GM18858 (cell line): ENCODE results near the gene ACAP2.
"Not testable (repeated sequence)": the region's sequence is repeated elsewhere in the genome, so short reads cannot be mapped to it uniquely, and the experiment has no call there.

Source experiments
- ATAC-seq: cut with Tn5 transposase; IDR thresholded peaks from one replicate; pipeline ENCODE4 v1.9.1; 2021; ENCODE audit not compliant: unreplicated experiment

Gene ACAP2

DNA sequence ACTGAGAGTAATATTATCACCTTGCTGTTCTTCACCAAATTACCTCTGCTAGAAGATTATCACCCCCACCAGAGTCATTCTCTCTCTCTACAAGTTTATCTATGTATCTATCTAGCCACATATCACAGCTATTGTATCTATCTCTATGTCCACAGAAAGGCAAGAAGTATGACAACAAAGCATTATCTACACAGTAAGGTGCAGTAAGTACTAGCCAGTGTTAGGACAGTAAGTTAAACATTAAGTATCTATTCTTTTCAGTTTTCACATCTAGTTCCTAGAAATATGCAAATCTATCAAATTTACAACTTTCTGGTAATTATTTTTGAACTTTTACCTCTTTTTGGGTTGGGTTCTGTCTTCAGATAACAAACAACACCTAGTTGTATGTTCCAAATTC lies 145.4 kb downstream of the ACAP2 start:
- ATAC-seq: no peak

- ATAC-seq: no peak
Measured at GRCh38 chr3:195296662-195297061, 146.2 kb downstream of the ACAP2 start.

GRCh38 chr3:195291121-195291520 lies 151.7 kb downstream of the ACAP2 start:
- no peak for ATAC-seq

GRCh38 chr3:195290643-195291042 lies 152.2 kb downstream of the ACAP2 start:
- ATAC-seq: not testable (repeated sequence)

GRCh38 chr3:195286115-195286872 lies 156.5 kb downstream of the ACAP2 start:
- ATAC-seq: no peak

GRCh38 chr3:195285372-195285771 lies 157.4 kb downstream of the ACAP2 start:
- no peak for ATAC-seq

DNA sequence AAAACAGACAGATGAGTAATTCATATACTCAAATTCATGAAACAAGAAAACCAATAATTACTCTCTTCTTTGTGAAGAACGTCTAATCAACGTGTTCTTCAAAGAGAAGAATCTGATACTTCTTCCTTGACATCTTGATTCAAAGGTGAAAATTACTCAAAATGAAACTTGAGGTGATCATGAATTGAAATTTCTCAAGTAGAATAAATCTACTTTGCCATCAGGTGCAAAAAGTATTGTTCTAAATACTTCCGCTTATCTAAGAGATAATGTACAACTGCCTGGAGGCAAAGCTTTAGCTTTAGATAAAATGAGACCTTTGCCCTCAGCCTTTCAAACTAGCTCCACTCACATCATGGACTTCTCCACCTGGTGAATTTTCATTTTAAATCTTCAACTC lies 158.0 kb downstream of the ACAP2 start:
- no peak for ATAC-seq

DNA sequence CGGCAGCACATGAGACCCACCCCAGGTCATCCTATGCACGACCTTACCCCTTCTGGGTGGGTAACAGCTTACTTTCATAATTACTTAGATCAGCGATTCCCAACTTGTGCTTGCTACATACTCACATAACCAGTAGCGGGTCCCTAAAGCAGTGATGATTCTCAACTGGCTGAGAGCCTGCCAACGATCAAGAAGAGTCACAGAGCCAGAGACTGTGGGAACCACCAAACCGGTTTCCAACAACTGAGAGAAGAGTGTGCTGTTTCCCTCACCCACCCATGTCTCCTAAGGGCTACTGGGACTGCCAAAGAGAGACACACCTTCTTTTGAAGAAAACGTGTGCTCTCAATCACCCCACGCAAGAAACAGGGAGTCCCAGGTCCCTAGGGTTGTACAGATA lies 159.9 kb downstream of the ACAP2 start:
- no peak for ATAC-seq

GRCh38 chr3:195274259-195274966 lies 168.4 kb downstream of the ACAP2 start:
- ATAC-seq: no peak

DNA sequence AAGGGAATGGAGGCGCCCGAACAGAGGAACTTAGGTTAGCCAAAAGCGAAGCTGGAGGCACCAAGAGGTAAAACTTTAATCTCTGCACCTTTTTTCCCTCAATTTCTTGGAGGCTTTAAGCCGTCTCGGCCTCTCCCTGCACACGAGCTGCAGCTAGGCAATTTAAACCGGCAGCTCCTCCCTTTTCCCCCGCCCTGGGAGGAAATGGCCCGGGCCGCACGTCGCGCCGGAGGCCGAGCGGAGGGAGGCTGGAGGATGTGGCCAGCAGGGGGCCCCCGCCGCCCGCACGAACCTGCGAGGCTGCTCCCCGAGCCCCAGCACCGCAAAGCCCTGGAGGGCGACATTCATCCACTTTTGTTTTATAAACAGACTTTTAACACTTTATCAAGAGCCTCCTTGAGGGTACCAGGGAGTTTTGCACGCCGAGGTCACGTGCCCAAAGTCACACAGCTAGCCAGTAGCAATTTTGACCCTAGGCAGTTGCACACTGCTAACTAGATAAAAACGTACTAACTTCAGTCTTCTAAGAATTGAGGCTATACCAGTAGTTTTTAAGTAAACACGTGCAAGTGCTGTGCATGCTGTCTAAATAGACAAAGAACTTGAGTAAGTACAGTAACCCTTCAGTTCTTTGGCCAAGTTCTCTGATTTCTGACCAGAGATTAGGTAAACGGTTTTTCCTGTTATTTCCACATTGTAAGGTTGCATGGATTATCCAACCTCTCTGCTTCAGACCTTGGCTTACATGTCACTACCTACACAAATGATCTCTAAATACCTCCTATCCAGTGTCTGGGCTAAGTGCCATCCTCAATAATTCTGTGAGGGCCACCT lies 171.2 kb downstream of the ACAP2 start:
- ATAC-seq: peak; percentile 54

- ATAC-seq: peak; percentile 60
Measured at GRCh38 chr3:195270817-195271409, 171.9 kb downstream of the ACAP2 start, which contains the start of gene XXYLT1. Gene XXYLT1 (minus strand): TSS chr3:195271159. CDS start chr3:195271058, 101 bp downstream.

DNA sequence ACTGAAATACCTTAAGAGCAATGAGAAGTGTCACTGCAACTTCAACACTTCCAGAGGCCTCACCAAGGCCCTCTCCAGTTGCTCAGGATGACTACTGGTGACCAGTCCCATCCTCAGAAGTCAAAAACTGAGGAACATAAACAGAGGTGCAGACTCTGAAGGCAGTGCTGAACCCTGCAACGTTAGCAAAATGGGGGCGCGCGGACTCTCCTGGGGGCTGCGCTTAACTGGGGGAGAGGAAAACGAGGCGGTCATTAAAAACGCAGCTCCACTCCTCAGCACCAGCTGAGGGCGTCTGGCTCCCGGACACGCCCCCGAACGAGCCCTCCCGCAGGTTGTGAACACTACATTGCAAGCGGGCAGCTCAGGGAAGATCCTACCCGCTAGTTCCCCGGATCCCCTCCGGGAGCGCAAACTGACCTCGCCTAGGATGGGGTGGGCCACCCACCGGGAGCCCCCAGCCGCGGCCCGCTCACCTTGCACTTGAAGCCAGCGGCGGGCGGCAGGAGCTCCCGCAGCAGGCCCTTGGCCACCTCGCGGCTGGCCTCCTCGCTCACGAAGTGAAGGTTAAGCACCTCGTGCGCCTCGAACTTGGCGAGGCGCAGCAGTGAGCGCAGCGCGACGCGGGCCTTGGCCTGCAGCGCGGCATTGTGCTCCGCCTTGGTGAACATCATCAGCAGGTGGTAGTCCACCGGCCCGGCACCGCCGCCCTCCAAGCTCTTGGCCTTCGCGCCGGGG lies 172.6 kb downstream of the ACAP2 start:
- peak; percentile 5 for ATAC-seq

DNA sequence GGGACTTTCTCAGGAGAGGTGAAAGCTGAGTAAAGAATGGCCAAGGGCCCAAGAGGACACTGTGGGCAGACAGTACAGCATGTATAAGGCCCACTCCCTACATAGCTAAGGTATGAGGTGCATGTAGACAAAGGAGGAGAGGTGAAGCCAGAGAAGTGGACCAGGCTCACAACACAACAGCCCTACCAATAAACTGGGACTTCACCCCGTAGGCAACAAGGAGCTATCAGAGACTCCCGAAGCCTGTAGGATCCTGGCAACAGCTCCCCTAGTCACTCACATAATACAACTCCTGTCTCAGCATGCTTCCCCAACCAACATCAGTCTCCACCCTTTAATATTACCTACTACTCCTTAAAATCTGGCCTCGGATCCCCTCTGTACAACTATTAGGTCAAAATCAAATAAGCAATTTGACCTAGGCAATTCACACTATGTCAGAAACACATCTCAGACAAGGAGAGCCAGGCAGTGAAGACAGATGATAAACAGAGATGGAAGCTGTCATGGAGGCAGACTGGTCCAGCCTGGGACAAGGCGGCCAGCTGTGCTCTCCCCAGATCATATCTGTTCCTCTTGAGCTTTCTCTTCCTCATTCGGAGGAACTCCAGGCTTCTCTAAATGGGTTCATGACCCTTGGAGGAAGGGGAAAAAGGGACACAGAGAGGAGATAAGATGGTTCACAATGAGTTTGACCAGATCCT lies 173.3 kb downstream of the ACAP2 start:
- no peak for ATAC-seq

- no peak for ATAC-seq
Measured at GRCh38 chr3:195268576-195269309, 174.1 kb downstream of the ACAP2 start.

- no peak for ATAC-seq
Measured at GRCh38 chr3:195267096-195267495, 175.7 kb downstream of the ACAP2 start.

GRCh38 chr3:195266428-195266827 lies 176.4 kb downstream of the ACAP2 start:
- ATAC-seq: no peak

GRCh38 chr3:195265363-195265976 lies 177.3 kb downstream of the ACAP2 start:
- ATAC-seq: no peak

GRCh38 chr3:195263925-195264600 lies 178.8 kb downstream of the ACAP2 start:
- no peak for ATAC-seq
